NOMO-1 treated with DMSO at 0.1 percent for 48 hours (cell line): ENCODE measurements around the gene GJB6.
A peak's percentile ranks its signal among the peaks of the same experiment; 100 is the strongest.

Experiments
- DNase-seq: peaks from one replicate; lab custom pipeline; 2025; ENCODE audit not compliant: unreplicated experiment; lab: John Stamatoyannopoulos, UW

The GJB6 gene

DNA sequence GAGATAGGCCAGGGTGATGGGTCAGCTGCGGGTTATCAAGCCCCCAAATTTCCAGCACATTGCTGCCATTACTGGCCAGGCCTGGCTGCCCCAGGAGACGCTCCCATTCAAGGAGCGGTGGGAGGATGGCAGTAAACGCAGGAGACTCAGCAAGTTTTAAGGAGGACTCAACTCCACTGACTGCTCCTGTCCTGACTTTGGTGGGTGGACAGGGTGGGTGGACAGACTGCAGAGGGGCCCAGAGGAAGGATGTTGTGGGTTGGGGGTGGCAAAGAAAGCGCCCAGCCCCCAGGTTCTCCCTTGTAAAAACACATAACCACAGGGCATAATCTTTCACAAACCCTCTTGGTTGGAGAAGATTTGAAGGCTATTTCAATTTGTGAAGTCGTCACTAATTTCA is 4.4 kb downstream of the GJB6 start:
- no peak for DNase-seq

DNA sequence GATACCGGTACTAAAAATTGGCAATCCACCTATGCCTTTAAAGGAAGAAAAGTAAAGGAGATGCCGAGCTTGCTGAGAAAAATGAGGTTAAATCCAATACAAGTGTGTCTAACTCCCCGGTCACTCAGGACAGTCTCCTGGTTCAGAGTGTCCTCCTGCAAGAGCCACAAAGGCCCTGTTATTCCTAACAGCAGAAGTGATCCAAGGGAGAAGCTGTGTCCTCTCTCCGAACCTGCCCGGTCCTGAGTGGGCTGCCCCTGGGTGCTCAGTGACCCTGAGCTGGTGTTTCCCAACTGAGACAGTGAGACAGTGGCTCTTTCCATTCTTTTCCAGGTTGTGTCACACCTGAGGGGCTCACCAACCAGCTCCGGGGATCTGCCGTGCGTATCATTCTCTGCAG is 4.8 kb downstream of the GJB6 start:
- DNase-seq = no peak

DNA sequence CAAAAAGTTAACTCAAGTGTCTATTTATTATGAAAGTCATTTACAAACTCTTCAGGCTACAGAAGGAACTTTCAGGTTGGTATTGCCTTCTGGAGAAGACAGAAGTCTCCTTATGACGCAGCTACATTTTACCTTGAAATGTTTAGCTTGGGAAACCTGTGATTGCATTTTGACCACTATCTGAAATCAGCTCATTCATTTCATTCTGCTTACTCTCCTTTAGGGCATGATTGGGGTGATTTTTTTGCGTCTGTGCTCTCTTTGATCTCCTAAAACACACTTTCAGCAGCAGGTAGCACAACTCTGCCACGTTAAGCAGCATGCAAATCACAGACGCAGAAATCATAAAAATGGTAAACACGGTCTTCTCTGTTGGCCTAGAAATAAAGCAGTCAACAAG is 9.6 kb downstream of the GJB6 start:
- DNase-seq = no peak

DNA sequence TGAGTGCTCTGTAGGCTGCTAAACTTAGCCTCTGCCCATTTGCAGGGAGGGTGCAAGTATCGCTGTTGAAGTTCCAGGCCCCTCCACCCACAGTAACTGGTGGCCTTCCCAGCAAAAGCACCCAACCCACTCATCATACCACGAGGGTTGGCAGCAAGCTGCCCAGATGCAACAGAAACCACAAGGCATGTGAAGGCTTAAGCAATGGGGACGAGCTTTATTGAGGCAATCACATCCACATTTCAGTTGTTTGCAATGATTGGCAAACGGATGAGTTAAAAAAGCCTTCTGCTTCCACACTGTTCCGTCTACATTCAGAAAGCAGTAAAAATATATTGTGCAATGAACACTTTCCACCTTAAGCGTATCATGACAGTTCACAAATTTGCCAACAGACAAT is 10.3 kb downstream of the GJB6 start:
- peak; percentile 99 for DNase-seq

DNA sequence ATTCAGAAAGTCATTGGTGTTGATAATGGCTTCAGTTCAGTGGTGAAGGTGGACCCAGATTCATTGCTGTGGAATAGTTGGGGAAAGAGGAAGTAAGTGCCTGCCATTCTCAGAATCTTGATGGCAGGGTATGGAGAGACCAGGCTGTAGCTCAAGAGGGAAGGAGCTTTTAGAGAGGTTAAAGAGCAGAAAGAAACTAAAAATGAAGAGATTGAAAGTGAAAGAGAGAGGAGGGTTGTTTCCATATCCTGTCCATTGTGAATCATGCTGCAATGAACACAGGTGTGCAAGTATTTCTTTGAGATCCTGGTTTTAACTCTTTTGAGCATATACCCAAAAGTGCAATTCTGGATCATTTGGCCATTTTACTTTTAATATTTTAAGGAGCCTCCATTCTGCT is 12.5 kb downstream of the GJB6 start:
- DNase-seq = peak; percentile 68

DNA sequence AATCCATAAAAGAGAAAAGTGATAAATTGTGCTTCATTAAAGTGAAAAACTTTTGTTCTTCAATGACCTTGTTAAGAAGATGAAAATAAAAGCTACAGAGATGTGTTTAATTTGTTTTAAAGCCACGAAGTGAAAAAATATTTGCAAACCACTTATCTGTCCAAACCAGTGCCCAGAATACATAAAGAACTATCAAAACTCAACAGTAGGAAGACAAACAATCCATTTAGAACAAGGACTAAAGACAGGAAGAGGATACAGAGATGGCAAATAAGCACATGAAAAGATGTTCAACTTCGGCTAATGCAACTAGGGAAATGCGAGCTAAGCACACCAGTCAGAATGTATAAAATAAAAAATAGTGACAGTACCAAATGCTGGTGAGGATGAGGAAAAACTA is 15.0 kb downstream of the GJB6 start:
- no peak for DNase-seq

DNA sequence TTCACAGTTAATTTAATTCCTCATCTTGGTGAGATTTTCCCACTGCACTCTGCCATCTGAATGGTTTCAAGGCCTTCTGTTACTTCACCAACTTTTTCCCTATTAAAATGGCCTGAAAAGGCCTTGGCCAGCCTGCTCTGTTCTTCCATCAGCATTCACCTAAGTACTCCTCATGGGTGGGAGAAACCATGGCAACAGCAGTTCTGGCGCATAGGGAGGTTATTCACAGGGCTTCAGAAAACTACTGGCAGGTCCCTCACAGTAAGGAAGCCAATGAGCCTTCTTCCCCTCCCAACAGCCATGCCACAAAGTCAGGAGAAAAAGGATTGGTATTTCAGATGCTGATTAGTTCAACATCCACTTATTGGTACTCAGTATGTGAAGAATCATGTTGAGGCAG is 22.2 kb downstream of the GJB6 start:
- no peak for DNase-seq

DNA sequence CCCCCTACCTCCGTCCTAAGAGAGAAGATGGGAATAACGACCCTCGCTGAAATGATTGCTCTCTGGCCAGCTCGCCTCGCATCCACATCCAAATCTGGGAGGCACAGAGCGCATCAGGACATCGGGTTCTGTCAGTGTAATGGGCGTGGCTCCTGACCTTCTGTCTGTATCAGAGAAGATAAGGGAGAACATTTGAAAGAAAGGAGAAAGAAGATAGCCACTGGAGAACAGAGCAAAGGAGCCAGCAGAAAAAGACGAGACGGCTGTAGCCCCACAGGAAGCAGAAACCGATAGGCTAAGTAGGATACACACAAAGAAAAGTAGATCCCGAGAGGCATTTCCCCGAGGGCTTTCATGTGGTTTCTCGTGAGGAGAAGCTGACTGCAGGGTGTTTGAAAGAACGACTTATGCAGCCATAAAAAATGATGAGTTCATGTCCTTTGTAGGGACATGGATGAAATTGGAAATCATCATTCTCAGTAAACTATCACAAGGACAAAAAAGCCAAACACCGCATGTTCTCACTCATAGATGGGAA is 25.4 kb downstream of the GJB6 start:
- no peak for DNase-seq

DNA sequence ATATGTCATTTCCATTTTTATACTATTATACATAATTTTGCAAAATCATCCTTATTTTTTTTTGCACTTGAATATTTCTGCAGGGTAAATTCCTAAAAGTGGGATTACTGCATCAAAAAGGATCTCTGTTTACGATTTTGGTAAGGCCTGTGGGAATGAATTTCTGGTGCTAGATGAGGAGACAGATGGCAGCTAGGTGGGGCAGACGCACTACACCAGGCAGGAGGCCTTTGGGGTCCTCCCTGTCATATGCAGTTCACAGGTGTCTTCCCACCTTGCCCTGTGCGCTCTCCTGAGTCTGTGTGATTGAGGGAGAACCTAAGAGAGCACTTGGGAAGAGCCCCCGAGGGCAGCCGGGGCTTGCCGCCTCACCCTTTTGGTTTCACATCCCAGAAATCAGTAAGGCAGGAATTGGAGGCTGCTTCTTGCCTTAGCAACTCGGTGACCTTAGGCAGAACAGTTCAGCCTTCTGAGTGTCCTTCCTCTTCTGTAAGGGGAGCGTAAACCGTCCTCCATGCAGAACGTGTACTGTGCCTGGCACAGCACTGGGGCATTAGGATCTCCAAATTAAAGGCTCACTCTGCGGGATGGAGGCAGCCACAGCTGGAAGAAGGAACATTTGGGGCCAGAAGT is 25.9 kb downstream of the GJB6 start:
- DNase-seq = peak; percentile 21

DNA sequence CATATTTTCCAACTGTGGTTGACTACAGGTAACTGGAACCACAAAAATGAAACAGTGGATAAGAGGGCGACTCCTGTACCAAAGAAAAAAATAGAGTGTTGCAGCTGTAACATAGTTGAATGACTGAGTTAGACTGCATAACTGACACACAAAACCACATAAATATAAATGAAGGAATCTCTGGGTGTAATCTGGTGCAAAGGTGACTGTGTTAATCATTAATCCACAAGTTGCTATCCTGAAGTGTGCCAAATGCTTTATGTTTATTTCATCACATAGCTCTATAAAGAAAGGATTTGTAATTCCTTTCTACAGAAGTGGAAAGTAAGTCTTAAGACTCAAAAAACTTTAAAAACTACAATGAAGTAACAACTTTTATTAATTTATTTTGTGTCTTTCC is 33.3 kb downstream of the GJB6 start:
- no peak for DNase-seq

DNA sequence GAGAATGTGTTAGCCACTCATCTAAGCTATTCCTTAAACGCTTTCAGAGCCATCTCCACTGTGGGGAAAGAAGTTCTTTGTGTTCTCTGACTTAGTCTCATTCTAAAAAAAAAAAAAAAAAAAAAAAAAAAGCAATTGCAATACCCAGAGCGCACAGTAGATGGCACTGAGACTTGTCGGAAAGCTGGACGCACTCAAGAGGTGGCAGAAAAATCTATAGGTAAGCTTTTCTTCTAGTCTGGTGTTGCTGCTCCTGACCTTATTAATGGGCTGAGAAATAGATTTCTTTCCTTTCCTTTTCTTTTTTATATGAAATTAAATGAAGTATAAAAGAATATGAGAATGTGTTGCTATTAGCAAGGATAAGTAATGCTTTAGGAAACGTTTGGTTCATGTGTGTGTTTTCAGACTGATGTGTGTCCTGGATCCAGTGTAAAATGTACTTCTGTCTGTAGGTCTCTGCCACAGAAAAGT is 34.7 kb downstream of the GJB6 start:
- DNase-seq = peak; percentile 84

DNA sequence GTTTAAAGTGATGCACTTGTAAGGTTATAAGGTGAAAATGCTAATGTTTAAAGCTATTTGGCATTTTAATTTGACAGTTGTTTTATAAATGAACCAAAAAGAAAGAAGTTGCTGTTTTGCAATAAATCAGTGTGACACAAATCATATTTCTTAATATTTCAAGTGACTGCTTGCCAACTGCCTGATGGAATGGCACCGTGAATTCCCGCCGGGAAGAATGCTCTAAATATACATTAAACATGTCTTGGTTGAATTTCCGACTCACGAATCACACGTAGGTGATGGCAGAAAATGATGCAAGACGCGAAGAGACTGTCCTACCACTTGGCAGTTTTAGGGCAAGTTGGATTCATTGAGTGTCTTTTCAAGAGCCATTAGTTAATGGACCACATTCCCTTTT is 36.3 kb downstream of the GJB6 start:
- DNase-seq = no peak

DNA sequence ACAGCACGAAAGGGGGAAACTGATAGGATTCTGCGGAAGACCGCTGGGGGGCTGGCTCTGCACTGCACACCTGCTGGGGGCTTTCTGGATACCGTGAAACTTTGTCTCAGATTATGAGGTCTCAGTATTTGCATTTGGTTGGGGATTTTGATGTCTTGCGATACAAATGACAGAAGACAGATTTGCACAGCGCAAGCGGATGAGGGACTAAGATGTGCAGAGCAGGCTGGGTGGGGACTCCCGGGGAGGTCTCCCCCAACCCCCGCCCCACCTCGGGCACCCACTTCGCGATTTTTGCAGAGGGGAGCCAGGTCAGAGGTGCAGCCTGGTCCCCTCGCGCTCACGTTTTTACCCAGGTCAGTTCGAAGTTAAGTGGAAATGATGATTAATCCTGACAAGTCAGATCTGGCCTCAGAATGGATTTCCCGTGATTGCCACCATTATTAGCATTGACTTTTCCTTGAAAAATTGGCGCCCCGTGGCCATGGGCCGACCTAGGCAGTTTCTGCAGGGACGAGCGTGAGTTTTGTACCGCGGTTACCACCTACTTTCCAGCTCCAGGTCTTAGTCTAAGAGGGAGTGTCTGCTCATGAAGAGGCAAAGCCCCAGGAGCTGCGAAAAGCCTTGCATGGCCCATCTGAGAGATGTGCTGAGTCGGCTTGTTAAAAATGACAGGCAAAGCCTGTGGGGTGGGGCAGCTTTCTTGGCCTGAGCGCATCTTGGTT is 38.0 kb downstream of the GJB6 start:
- no peak for DNase-seq

DNA sequence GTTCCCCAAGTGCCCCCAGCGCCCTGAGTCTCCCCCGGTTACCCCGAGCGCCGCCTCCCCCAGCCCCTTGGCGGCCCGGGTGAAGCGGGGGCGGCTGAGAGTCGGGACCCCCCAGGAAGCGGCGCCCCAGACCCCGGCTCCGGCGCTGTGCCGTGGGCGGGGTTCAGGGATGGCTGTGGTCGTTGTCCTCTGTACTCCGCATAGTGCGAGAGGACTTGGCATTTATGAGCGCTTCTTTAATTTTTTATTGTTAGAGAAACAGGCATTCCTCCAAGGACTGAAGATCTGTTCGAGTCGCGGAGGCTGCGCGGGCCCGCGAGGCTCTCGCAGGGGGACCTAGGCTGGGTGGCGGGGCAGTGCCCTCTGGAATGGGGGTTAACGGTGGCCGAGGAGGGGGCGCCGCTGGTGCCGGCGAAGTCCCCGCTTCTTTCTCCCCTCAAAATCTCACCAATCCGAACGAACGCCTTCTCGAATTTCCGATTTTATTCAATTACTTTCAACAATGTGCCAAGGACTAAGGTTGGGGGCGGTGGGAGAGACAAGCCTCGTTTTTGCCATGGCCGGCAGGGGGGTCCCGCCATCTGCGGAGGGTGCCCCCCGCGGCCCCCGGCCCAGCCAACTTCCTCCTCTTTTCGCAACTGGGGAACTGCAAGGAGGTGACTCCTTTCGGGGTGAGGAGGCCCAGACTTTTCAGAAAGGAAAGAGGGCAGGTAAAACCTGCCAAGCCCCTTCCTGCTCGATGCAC is 38.8 kb downstream of the GJB6 start:
- DNase-seq = peak; percentile 51

DNA sequence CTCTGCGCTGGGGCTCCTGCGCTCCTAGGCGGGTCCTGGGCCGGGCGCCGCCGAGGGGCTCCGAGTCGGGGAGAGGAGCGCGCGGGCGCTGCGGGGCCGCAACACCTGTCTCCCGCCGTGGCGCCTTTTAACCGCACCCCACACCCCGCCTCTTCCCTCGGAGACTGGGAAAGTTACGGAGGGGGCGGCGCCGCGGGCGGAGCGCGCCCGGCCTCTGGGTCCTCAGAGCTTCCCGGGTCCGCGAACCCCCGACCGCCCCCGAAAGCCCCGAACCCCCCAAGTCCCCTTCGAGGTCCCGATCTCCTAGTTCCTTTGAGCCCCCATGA is 39.3 kb downstream of the GJB6 start, which contains the start of gene GJB2:
Gene GJB2, minus strand, starts transcription at position 103 of the 326 bp plus-strand sequence. CDS start 3,357 bp downstream, outside the sequence.
- no peak for DNase-seq

DNA sequence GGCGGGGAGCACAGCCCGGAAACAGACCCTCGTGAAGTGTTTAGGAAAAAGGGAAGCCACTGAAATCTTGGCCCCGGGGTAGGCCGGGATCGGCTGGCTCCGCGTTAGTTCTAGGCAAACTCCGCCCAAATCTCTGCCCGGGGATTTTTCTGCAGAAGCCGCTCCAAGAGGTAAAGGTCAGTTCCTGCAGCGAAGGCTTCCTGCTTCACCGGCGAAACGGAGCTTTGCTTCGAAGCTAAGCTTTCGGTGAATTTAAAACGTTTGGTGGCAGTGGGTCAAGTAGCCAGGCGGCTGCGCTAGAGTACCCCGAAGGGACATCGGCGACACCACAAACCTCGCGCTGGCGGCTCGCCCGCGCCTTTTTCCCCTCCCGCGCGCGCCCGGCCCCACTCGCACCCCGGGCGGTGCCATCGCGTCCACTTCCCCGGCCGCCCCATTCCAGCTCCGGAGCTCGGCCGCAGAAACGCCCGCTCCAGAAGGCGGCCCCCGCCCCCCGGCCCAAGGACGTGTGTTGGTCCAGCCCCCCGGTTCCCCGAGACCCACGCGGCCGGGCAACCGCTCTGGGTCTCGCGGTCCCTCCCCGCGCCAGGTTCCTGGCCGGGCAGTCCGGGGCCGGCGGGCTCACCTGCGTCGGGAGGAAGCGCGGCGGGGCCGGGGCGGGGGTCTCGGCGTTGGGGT is 39.8 kb downstream of the GJB6 start:
- DNase-seq = peak; percentile 43

DNA sequence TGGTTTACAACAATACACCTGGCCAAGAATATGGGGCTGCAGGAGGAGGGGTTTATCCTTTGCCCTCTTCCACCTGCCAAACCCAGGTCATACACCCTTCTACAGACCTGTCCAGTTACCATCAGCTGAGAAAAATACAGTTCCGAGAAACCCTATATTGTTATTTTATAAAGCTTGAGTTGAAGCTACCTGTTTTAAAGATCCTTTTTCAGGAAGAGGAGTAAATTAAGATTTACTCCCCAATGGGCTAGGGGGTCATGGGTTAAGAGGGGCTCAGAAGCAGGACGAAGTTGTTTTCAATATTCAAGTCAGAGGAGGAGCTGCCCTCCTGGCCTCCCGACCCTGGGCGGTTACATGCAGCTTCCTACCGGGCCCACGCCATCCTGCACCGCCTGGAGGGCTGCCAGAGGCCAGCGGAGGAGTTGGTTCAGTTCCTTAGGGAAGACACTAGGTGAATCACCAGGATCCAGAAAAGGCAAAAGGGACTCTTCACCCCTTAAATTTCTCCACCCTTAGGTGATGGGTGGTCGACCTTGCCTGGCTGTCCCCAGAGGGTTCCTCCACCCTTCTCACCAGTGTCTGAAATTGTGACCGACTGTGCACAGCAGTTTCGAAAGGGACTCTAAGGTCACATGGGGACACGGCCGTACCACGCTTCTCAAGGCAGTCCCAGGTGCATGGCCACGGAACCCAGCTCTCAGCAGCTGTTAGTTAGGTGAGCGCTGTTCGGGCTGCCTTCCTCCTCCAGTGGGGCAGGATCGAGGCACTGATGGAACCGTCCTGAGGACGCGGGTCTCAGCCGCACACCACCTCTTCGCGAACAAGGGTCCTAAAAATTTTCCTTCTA is 40.6 kb downstream of the GJB6 start:
- no peak for DNase-seq

DNA sequence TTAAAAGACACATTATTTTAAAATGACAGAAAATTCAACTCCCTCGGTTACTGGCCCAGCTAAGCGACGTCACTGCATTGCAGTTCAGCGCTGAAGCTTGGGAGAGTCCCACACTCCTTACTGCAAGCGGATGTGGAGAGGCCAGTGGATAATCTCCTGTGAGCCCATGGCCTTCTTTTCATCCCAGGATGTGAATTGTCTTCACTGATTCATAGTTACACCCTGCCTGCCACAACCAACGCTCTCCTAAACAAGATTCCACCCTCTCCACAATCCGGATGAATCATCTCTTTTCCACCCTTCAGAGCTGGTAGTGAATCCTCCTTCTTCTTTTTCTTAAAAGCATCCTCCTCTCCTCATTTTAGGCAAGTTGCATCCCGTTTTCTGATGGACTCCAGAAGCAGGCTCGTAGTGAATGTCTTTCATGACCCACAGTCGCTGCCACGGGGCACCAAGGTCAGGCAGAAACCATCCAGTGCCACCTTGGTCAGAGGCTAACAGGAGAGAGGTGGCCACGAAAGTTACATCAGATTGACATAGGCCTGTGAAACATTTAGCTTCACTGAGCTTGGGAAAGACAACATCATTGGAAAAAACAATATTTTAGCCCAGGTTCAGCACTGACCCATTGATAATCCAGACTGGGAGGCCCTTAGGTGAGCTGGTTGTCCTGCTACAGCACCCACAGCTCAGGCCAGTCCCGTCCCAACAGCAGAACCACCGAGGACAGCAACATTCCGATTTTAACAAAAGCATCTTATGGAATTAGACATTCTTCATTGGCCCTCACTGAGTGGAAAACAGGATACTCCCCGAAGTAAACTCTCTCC is 41.4 kb downstream of the GJB6 start:
- no peak for DNase-seq

DNA sequence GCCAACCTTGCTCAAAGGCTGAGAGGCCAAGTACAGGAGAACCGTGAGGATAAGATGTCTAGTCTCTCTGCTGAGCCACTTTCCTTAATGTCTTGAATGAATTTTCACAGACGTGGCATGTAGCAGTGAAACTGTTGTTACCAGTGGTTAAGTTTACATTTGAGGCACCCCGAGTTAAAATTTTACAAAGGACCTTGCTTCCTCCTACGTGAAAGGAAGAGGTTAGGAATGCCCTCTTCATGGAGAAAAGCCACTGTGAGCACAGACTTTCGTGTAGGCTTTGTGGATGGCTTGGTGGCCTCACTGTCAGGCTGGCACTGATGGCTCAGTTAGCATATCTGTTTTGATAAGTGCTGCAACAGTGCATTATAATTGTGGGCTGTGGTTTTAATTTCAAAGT is 42.0 kb downstream of the GJB6 start:
- no peak for DNase-seq
